Adipose tissue (tissue), 3 donors: ENCODE measurements around the gene APOLD1. TPM values are rescaled to one million over a fixed set of nuclear protein-coding genes. Genes with fewer than 3 reads are reported as not detected.
"Not testable (repeated sequence)": the region's sequence is repeated elsewhere in the genome, so short reads cannot be mapped to it uniquely, and the experiment has no call there.

Source experiments
- H3K27ac ChIP-seq: one replicate; pipeline ENCODE4 v1.5.1; 2013; ENCODE audit warnings: low read depth, low read length
- WGBS, 3 donors: extraction: QIAGEN DNeasy Blood & Tissue Kit; methylation state at CpG; one replicate each; pipeline ENCODE4 v1.1.7; 2013; 5-methylcytosine and 5-hydroxymethylcytosine counted together
- polyA plus RNA-seq, 3 donors: library from polyadenylated mRNA; stranded (reverse); fragments of 200-250 nt; gene quantifications; one replicate each; pipeline ENCODE4 v1.2.3, GENCODE V29; 2013
- donor health status: healthy with polysubstance abuse.
- donor health status: Bipolar disorder and iron deficiency.
- donor health status: healthy.

The APOLD1 gene
- polyA plus RNA-seq, 3 donors: 13.8 to 71.1 (median 44.6) TPM

DNA sequence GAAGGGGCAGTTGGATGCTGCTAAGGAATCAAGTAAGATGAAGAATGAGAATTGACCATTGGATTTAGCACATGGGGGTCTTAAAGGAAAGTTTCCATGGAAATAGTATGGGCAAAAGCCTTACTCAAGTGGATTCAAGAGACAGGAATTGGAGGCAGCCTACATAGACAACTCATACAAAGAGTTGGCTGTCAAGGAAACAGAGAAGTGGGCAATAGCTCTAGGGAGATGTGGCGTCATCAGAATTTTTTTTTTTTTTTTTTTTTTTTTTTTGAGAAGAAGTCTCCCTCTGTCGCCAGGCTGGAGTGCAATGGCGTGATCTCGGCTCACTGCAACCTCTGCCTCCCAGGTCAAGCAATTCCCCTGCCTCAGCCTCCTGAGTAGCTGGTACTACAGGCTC lies 16.2 kb downstream of the APOLD1 start:
- H3K27ac ChIP-seq: not testable (repeated sequence)
- WGBS, 3 donors: 79 to 98% (median 89%) methylated on average over 4 of the region's 4 CpGs

DNA sequence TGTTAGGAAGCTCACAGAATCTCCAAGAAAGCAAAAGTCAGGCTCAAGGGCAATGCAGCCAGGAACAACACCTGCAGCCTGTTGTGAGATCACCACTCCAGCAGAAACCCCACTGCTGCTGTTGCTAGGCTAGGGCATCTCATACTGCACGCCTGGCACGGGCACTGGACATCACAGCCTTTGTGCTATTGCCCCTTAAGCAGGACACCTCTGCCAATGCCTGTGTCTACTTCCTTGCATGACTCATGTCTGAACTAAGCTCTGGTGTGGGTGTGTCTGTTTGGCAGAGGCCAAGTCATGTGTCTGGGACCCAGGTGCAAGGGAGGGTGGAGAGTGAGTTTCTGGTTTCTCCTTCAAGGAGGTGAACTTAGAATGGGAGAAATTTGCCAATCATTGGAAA lies 17.7 kb downstream of the APOLD1 start:
- 58 to 72% (median 71%) methylated on average over 2 of the region's 2 CpGs for WGBS, 3 donors
- no peak overlapping the region for H3K27ac ChIP-seq

GRCh38 chr12:12804011-12804410 lies 18.6 kb downstream of the APOLD1 start:
- 63 to 73% (median 69%) methylated on average over 6 of the region's 6 CpGs for WGBS, 3 donors
- no peak overlapping the region for H3K27ac ChIP-seq

DNA sequence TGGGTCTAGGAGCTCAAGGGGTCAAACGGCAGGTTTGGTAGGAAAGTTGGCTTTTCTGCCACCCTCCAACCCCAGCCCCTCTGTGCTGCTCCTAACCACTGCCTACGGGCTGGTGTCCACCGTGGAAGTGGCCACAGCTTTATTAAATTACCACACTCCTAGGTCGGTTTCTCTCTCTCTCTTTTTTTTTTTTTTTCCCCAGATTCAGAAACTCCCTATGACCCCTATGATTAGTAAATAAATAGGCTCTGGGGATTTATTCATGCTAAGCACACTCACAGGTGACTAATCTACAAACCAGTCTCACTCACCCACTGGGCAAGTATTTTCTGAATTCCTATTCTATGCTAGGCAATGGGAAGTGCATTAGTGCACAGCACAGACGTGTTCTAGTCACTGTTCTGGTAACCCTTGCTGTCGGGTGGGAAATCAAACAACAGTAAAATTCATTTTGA lies 19.0 kb downstream of the APOLD1 start:
- 64 to 78% (median 64%) methylated on average over 6 of the region's 6 CpGs for WGBS, 3 donors
- H3K27ac ChIP-seq: no peak overlapping the region

GRCh38 chr12:12806784-12807516 lies 21.5 kb downstream of the APOLD1 start:
- 72 to 84% (median 77%) methylated on average over 8 of the region's 8 CpGs for WGBS, 3 donors
- H3K27ac ChIP-seq: no peak overlapping the region

DNA sequence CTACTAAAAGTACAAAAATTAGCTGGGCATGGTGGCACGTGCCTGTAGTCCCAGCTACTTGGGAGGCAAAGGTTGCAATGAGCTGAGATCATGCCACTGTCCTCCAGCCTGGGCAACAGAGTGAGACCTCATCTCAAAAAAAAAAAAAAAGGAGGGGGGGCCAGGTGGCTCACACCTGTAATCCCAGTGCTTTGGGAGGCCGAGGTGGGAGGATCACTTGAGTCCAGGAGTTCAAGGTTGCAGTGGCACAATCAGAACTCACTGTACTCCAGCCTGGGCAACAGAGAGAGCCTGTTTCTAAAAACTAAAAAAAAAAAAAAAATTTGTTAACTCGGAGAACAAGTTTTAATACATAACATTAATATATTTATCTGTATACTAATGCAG lies 22.1 kb downstream of the APOLD1 start:
- WGBS, 3 donors: 73 to 80% (median 80%) methylated on average over 3 of the region's 3 CpGs

DNA sequence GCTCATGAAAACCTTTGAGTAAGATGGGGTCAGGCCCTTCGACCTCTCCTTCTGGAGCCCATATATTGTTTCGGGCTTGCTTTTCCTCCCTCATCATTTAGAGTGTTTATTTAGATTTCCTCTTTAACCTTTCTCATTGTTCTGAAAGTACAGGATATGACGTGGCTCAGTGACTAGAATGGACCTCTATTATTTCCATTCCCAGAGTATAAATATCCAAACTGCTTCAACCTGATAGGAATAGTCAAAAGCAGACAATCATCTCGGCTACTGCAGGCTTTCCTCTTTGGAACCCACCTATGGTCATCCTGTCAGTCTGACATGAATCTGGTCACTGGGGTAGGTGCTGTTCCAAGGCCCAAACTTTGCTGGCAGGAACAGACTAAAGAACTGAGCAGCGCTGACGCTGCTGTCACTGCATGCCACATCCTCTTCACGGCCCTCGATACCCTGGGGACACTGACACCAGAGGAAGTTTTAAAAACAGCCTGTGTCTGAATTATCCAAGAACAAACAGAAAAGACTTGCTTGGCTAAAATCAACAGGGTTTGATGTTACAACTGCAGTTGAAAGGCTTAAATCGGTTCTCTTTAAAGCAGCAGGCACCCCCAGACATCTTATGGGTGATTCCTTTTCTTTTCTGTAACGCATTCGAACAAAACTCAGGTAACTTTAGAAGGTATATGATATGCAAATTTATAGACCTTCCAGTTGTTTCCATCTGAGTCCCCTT lies 22.7 kb downstream of the APOLD1 start:
- 39 to 64% (median 49%) methylated on average over 11 of the region's 11 CpGs for WGBS, 3 donors
- peak overlapping the region; percentile 69 for H3K27ac ChIP-seq

More for the DNA sequence above, 22.1 kb downstream of the APOLD1 start:
- H3K27ac ChIP-seq: not testable (repeated sequence)

- WGBS, 3 donors: 51 to 92% (median 83%) methylated on average over 10 of the region's 10 CpGs
- no peak overlapping the region for H3K27ac ChIP-seq
These were observed 25.1 kb downstream of the APOLD1 start for GRCh38 chr12:12810553-12811021.

- WGBS, 3 donors: 85 to 91% (median 87%) methylated on average over 3 of the region's 3 CpGs
- no peak overlapping the region for H3K27ac ChIP-seq
These were observed 25.9 kb downstream of the APOLD1 start for GRCh38 chr12:12811343-12811742.

DNA sequence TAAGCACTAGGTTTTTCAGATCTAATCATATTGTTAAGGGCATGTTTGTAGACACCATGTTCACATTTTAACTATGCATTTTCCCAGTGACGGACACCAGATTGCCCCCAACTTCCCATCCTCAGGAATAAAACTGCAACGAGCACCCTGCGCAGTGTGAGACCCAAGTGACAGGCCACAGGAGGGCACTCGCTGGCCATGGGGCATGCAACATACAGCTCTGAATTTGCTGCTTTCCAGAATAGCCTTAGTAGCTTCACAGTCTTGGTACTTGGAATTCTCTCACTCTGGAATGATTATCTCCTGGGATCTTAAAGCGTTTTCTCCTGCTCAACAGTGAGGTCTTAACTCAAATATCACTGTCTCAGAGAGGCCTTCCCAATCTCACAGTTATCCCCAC lies 26.7 kb downstream of the APOLD1 start:
- H3K27ac ChIP-seq: no peak overlapping the region
- 96 to 97% (median 97%) methylated on average over 5 of the region's 5 CpGs for WGBS, 3 donors

DNA sequence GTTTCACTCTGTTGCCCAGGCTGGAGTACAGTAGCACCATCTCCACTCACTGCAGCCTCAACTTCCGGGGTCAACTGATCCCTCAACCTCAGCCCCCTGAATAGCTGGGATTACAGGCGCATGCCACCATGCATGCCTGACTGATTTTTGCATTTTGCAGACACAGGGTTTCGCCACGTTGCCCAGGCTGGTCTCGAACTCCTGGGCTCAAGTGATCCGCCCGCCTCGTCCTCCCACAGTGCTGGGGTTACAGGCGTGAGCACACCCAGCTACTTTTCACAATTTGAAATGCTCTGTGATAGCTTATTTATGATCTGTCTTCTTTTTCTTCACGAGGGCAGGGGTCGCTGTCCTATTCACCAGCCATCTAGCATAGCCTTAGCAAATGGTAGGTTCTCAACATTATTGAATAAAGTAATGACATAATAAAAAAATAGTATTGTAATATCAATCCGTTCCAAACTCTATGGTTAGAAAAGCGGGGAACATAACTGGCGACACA lies 27.2 kb downstream of the APOLD1 start:
- WGBS, 3 donors: 68 to 70% (median 69%) methylated on average over 14 of the region's 14 CpGs
- H3K27ac ChIP-seq: no peak overlapping the region

- 1 to 3% (median 2%) methylated on average over 35 of the region's 35 CpGs for WGBS, 3 donors
- no peak within 1 kb of the TSS for H3K27ac ChIP-seq
These were observed 28.0 kb downstream of the APOLD1 start, which contains the start of gene DDX47 for GRCh38 chr12:12813120-12814101. DDX47 (plus strand) TSS chr12:12813346; CDS start chr12:12813368, 22 bp downstream.

DNA sequence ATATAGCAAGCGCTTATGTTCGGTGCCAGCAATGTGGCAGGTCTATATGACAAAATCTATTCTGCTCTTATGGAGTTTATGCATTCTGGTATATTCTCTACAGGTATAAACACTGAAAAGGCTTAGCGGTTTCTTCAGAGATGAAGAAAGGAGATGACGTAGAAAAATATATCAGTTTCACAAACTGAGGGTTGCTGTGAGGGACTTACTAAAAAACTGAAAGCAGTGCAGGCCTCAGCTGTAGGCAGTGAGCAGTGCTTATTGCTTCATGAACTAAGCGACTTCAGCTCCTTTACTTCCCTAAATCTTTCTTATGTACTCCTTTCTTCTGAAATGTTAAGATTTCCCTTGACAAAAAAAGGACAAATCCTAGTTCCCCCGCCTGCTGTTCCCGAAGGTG lies 32.2 kb downstream of the APOLD1 start:
- 82 to 98% (median 84%) methylated on average over 7 of the region's 7 CpGs for WGBS, 3 donors
- no peak overlapping the region for H3K27ac ChIP-seq

DNA sequence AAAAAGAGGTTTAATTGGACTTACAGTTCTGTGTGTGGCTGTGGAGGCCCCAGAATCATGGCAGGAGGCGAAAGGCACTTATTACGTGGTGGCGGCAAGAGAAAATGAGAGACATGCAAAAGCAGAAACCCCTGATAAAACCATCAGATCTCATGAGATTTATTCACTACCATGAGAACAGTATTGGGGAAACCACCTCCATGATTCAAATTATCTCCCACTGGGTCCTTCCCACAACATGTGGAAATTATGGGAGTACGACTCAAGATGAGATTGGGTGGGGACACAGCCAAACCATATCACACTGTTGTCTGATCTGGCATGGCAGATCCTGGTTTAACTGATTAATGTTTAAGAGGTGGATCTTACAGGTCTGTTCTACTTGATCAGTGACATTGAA lies 33.2 kb downstream of the APOLD1 start:
- no peak overlapping the region for H3K27ac ChIP-seq
- WGBS, 3 donors: 89 to 94% (median 89%) methylated on average over 4 of the region's 4 CpGs

DNA sequence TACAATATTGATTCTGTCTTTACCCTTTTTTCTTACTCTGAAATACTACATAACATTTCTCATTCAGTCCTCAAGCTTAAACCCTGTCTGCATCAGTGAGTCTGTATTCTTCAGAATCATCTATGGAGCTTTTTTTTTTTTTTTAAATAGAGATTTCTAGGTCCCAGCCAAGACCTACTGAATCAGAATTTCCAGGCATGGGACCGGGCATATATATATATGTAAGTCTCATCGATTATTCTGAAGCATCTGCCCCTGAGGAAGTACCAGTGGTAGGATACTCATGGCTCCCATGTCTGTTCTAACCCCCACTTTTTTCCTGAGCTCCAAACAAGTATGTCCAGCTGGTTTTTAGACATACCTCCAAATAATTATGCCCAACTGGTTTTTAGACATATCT lies 33.8 kb downstream of the APOLD1 start:
- H3K27ac ChIP-seq: no peak overlapping the region
- WGBS, 3 donors: 93 to 95% (median 94%) methylated on average over 2 of the region's 2 CpGs

DNA sequence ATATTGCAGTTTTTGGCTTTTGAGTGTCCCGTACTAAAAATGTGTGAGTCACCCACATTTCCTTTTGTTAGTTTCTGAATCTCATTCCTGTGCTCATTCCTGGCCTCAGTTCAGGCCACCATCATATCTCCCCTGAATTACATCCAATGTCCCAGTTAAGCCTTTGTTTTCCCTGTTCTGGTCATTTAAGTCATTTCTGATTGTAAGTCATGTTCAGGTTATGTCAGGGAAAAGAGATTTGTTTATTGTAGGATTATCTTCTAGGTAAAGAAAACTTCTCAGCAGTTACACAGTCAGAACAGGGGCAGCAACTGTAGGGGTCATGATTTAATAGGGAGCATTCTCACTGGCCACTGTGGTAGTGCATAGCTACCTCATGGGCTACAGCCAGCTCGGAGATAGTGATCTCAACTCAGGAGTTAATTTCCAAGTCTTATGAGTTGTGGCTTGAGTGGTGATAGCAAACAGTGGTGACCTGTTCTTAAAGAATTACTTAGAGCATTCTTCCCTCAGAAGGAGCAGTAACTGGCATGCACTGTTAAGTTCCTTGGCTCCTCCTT lies 34.4 kb downstream of the APOLD1 start:
- no peak overlapping the region for H3K27ac ChIP-seq
- 31 to 83% (median 57%) methylated on average over 2 of the region's 2 CpGs for WGBS, 3 donors

GRCh38 chr12:12820376-12820775 lies 34.9 kb downstream of the APOLD1 start:
- WGBS, 3 donors: 97 to 98% (median 98%) methylated on average over 11 of the region's 11 CpGs
- not testable (repeated sequence) for H3K27ac ChIP-seq

GRCh38 chr12:12821975-12822374 lies 36.5 kb downstream of the APOLD1 start:
- 91 to 93% (median 93%) methylated on average over 6 of the region's 6 CpGs for WGBS, 3 donors

More at GRCh38 chr12:12821975-12822374, 36.5 kb downstream of the APOLD1 start:
- no peak overlapping the region for H3K27ac ChIP-seq
